Frontal cortex (tissue), 4 donors: Measurements from ENCODE around the gene C1orf159. TPM values are rescaled to one million over a fixed set of nuclear protein-coding genes. Genes with fewer than 3 reads are reported as not detected.
"Not testable (repeated sequence)": the region's sequence is repeated elsewhere in the genome, so short reads cannot be mapped to it uniquely, and the experiment has no call there.

ENCODE experiments used
- DNase-seq, 2 donors: peaks; one replicate each; pipeline ENCODE4 v3.0.0; 2012; ENCODE audit warnings: low spot score in 2 of 2
- FAIRE-seq: peaks from 2 replicates; lab custom pipeline; 2012; peaks lifted over from hg19 to GRCh38; lab: Jason Lieb, UNC
- total RNA-seq: library from RNA; depleted of rRNA; stranded (reverse); fragments of >200 nt; gene quantifications from one replicate; pipeline ENCODE4 v1.2.3, GENCODE V29; 2014
- donor health status: control.
- donor health status: control.
- donor health status: control.

C1orf159 gene
- total RNA-seq, 1 donor from 2014 or later: 6.1 TPM

GRCh38 chr1:1085911-1086841 lies 29.7 kb downstream of the C1orf159 start:
- FAIRE-seq: no peak

GRCh38 chr1:1085171-1085841 lies 30.6 kb downstream of the C1orf159 start:
- no peak for DNase-seq
- FAIRE-seq: no peak

More at GRCh38 chr1:1085911-1086841, 29.7 kb downstream of the C1orf159 start:
- peak in 1 of 2 donors; percentile 36 for DNase-seq

GRCh38 chr1:1084372-1085170 lies 31.3 kb downstream of the C1orf159 start:
- DNase-seq (no peak), FAIRE-seq (no peak)

- DNase-seq (no peak), FAIRE-seq (no peak)
Measured at GRCh38 chr1:1083416-1084371, 32.2 kb downstream of the C1orf159 start.

GRCh38 chr1:1082776-1083415 lies 33.0 kb downstream of the C1orf159 start:
- no peak for DNase-seq

GRCh38 chr1:1082239-1082775 lies 33.6 kb downstream of the C1orf159 start:
- DNase-seq: no peak
- FAIRE-seq: no peak

More at GRCh38 chr1:1082776-1083415, 33.0 kb downstream of the C1orf159 start:
- no peak for FAIRE-seq

GRCh38 chr1:1081311-1082238 lies 34.3 kb downstream of the C1orf159 start:
- DNase-seq: no peak
- no peak for FAIRE-seq

- FAIRE-seq: no peak
- DNase-seq: no peak
Measured at GRCh38 chr1:1080951-1081310, 35.0 kb downstream of the C1orf159 start.

- DNase-seq: no peak
- FAIRE-seq: no peak
Measured at GRCh38 chr1:1080122-1080757, 35.6 kb downstream of the C1orf159 start.

- FAIRE-seq: no peak
- peak in 1 of 2 donors; percentile 70 for DNase-seq
Measured at GRCh38 chr1:1079408-1080121, 36.3 kb downstream of the C1orf159 start.

GRCh38 chr1:1077396-1077795 lies 38.5 kb downstream of the C1orf159 start:
- not testable (repeated sequence) for DNase-seq, FAIRE-seq

GRCh38 chr1:1075148-1075935 lies 40.5 kb downstream of the C1orf159 start:
- FAIRE-seq (no peak), DNase-seq (no peak)

GRCh38 chr1:1074631-1075147 lies 41.2 kb downstream of the C1orf159 start:
- no peak for DNase-seq
- no peak for FAIRE-seq

GRCh38 chr1:1073743-1074587 lies 41.9 kb downstream of the C1orf159 start, which contains the start of gene RNF223:
Gene RNF223, minus strand, starts transcription at chr1:1074306. Its CDS starts 1,740 bp downstream, at chr1:1072566.
- DNase-seq: no peak
- FAIRE-seq: no peak
